H1 (cell line): Measurements from ENCODE around the gene ZFAND4. TPM values are rescaled to one million over a fixed set of nuclear protein-coding genes. Genes with fewer than 3 reads are reported as not detected.

Experiments used
- CTCF ChIA-PET: fragments of 300-600 bp; sonication (Branson Sonifier 250); formaldehyde crosslinking; loops from one replicate; lab custom pipeline; 2021; ENCODE audit not compliant: partially characterized antibody; lab: Charles Lee
- POLR2A ChIA-PET: fragments of 300-600 bp; sonication (Branson Sonifier 250); formaldehyde crosslinking; loops from one replicate; lab custom pipeline; 2021; ENCODE audit warnings: inconsistent platforms; ENCODE audit not compliant: partially characterized antibody; lab: Charles Lee
- DNase-seq, 2 experiments: peaks; one replicate each; pipeline versions ENCODE4 v3.0.0 to v3.0.0-alpha.2; 2010 to 2022; ENCODE audit warnings: low spot score in 2 of 2, low read depth in 1 of 2, mixed read lengths in 1 of 2
- FAIRE-seq: peaks from 2 replicates; lab custom pipeline; 2011; peaks lifted over from hg19 to GRCh38; lab: Jason Lieb, UNC
- H2AFZ ChIP-seq: 2 replicates; pipeline ENCODE4 v1.8.1; 2012; ENCODE audit warnings: low read length, inconsistent platforms
- H2AK5ac ChIP-seq: 2 replicates; pipeline ENCODE4 v1.6.1; 2013; ENCODE audit warnings: low read depth, low read length
- H2BK120ac ChIP-seq: replicated peaks from 2 replicates; pipeline ENCODE3; 2013; ENCODE audit warnings: low read depth, low read length, inconsistent platforms
- H2BK12ac ChIP-seq: 2 replicates; pipeline ENCODE4 v1.6.1; 2013; ENCODE audit warnings: low read depth, low read length
- H2BK15ac ChIP-seq: 2 replicates; pipeline ENCODE4 v1.6.1; 2013; ENCODE audit warnings: low read length
- H2BK20ac ChIP-seq: 2 replicates; pipeline ENCODE4 v1.6.1; 2013; ENCODE audit warnings: low read length
- H2BK5ac ChIP-seq: 2 replicates; pipeline ENCODE4 v1.6.1; 2013; ENCODE audit warnings: low read depth, low read length
- H3K14ac ChIP-seq: 2 replicates; pipeline ENCODE4 v1.6.1; 2013; ENCODE audit warnings: inconsistent platforms; ENCODE audit not compliant: insufficient read length
- H3K18ac ChIP-seq: 2 replicates; pipeline ENCODE4 v1.6.1; 2013; ENCODE audit warnings: low read length; ENCODE audit errors: extremely low read depth
- H3K23ac ChIP-seq: 2 replicates; pipeline ENCODE4 v1.6.1; 2013; ENCODE audit warnings: inconsistent platforms; ENCODE audit not compliant: insufficient read length
- H3K23me2 ChIP-seq: 2 replicates; pipeline ENCODE4 v1.6.1; 2013; ENCODE audit warnings: low read depth, low read length
- H3K27ac ChIP-seq: 2 replicates; pipeline ENCODE4 v1.6.1; 2011; ENCODE audit warnings: low read depth, low read length, inconsistent platforms
- H3K27me3 ChIP-seq, 4 experiments: replicated peaks in 1 of 4; 1 replicate in 1 of 4; 2 replicates in 3 of 4; pipeline versions ENCODE4 v1.6.1 to v1.8.1; 2011 to 2013; ENCODE audit warnings: low read length in 3 of 4, mild to moderate bottlenecking in 3 of 4, inconsistent platforms in 2 of 4, mixed read lengths in 2 of 4, moderate library complexity in 1 of 4; ENCODE audit not compliant: control insufficient read depth in 3 of 4, insufficient read depth in 3 of 4; ENCODE audit errors: extremely low read depth in 1 of 4
- H3K36me3 ChIP-seq, 4 experiments: 2 replicates each; pipeline versions ENCODE4 v1.6.1 to v1.8.1; 2011 to 2013; ENCODE audit warnings: mild to moderate bottlenecking in 4 of 4, low read length in 3 of 4, moderate library complexity in 2 of 4, control low read depth in 1 of 4, inconsistent platforms in 1 of 4; ENCODE audit not compliant: insufficient read depth in 4 of 4, control insufficient read depth in 2 of 4
- H3K4ac ChIP-seq: replicated peaks from 2 replicates; pipeline ENCODE3; 2013; ENCODE audit warnings: low read length, low read depth, mixed read lengths, inconsistent platforms; ENCODE audit not compliant: insufficient read length
- H3K4me1 ChIP-seq, 4 experiments: replicated peaks in 1 of 4; 1 replicate in 1 of 4; 2 replicates in 3 of 4; pipeline versions ENCODE4 v1.6.1 to v1.8.1; 2011 to 2013; ENCODE audit warnings: low read length in 3 of 4, inconsistent platforms in 2 of 4, mixed read lengths in 1 of 4; ENCODE audit not compliant: insufficient read depth in 4 of 4, control insufficient read depth in 3 of 4
- H3K4me2 ChIP-seq, 2 experiments: 2 replicates each; pipeline versions ENCODE4 v1.6.1 to v1.8.1; 2011 to 2013; ENCODE audit warnings: low read depth in 2 of 2, low read length in 2 of 2, control low read depth in 1 of 2, inconsistent platforms in 1 of 2, mild to moderate bottlenecking in 1 of 2; ENCODE audit not compliant: insufficient read depth in 1 of 2
- H3K4me3 ChIP-seq, 4 experiments: fragments of 200-600, 300-600 bp in 1 of 4; sonication (generic), shearing (Covaris generic), sonication (Bioruptor Twin) in 1 of 4; 2 replicates each; pipeline versions ENCODE4 v1.5.1 to v1.8.1; 2011 to 2016; ENCODE audit warnings: low read length in 4 of 4, low read depth in 3 of 4, control low read depth in 2 of 4, inconsistent platforms in 2 of 4, mild to moderate bottlenecking in 2 of 4, mixed read lengths in 1 of 4, moderate library complexity in 1 of 4; ENCODE audit not compliant: insufficient read depth in 2 of 4; ENCODE audit errors: extremely low read depth in 1 of 4
- H3K56ac ChIP-seq: replicated peaks from 2 replicates; pipeline ENCODE3; 2013; ENCODE audit warnings: low read depth, mild to moderate bottlenecking, mixed read lengths, low read length, inconsistent platforms; ENCODE audit not compliant: insufficient read length
- H3K79me1 ChIP-seq: 2 replicates; pipeline ENCODE4 v1.6.1; 2013; ENCODE audit warnings: low read depth, low read length, control low read depth
- H3K79me2 ChIP-seq, 2 experiments: 2 replicates each; pipeline versions ENCODE4 v1.6.1 to v1.8.1; 2012 to 2013; ENCODE audit warnings: low read length in 2 of 2, mild to moderate bottlenecking in 2 of 2, inconsistent platforms in 1 of 2; ENCODE audit not compliant: insufficient read depth in 2 of 2, control insufficient read depth in 1 of 2
- H3K9ac ChIP-seq, 4 experiments: replicated peaks in 1 of 4; 1 replicate in 1 of 4; 2 replicates in 3 of 4; pipeline versions ENCODE4 v1.6.1 to v1.8.1; 2011 to 2013; ENCODE audit warnings: low read depth in 3 of 4, low read length in 3 of 4, control low read depth in 2 of 4, mild to moderate bottlenecking in 2 of 4, moderate library complexity in 2 of 4, inconsistent platforms in 1 of 4; ENCODE audit errors: extremely low read depth in 1 of 4
- H3K9me3 ChIP-seq, 2 experiments: 2 replicates each; pipeline versions ENCODE4 v1.6.1 to v1.8.1; 2012 to 2013; ENCODE audit warnings: mild to moderate bottlenecking in 2 of 2, moderate library complexity in 2 of 2, control low read depth in 1 of 2, inconsistent platforms in 1 of 2, low read depth in 1 of 2, low read length in 1 of 2, mixed read lengths in 1 of 2; ENCODE audit not compliant: insufficient read depth in 2 of 2
- H4K20me1 ChIP-seq, 2 experiments: replicated peaks in 1 of 2; 2 replicates each; pipeline versions ENCODE3 to v1.8.1; 2011 to 2013; ENCODE audit warnings: inconsistent platforms in 2 of 2, low read length in 2 of 2, mild to moderate bottlenecking in 1 of 2; ENCODE audit not compliant: insufficient read depth in 2 of 2, control insufficient read depth in 1 of 2
- H4K5ac ChIP-seq: 2 replicates; pipeline ENCODE4 v1.6.1; 2013; ENCODE audit warnings: low read length, low read depth, mixed read lengths, inconsistent platforms; ENCODE audit not compliant: insufficient read length
- H4K8ac ChIP-seq: 2 replicates; pipeline ENCODE4 v1.8.0; 2013; ENCODE audit warnings: mild to moderate bottlenecking, moderate library complexity, low read length, inconsistent platforms; ENCODE audit not compliant: insufficient read depth; ENCODE audit errors: extremely low read depth
- H4K91ac ChIP-seq: replicated peaks from 2 replicates; pipeline ENCODE3; 2013; ENCODE audit warnings: low read length, mixed read lengths, inconsistent platforms; ENCODE audit not compliant: insufficient read length
- ASH2L ChIP-seq: fragments of 200-600, 300-600 bp; sonication (generic); IDR thresholded peaks from one replicate; pipeline ENCODE4 v1.7.1; 2017; ENCODE audit warnings: low read length
- CTBP2 ChIP-seq: IDR thresholded peaks from 2 replicates; pipeline ENCODE4 v1.7.0; 2011; ENCODE audit warnings: borderline replicate concordance, mild to moderate bottlenecking, moderate library complexity, mixed read lengths, low read length; ENCODE audit not compliant: insufficient read depth, insufficient read length
- EZH2 ChIP-seq: fragments of 200-600 bp; sonication (generic); IDR thresholded peaks from 2 replicates; pipeline ENCODE4 v1.7.1; 2012; ENCODE audit warnings: low read depth, mild to moderate bottlenecking, moderate library complexity, low read length, inconsistent platforms; ENCODE audit not compliant: severe bottlenecking
- FOSL1 ChIP-seq: IDR thresholded peaks from 2 replicates; pipeline ENCODE4 v1.6.1; 2011; ENCODE audit warnings: mild to moderate bottlenecking, low read depth, low read length, moderate library complexity; ENCODE audit not compliant: insufficient read depth
- HDAC2 ChIP-seq, 2 experiments: fragments of 300-600 bp in 1 of 2; sonication (generic) in 1 of 2; IDR thresholded peaks; 2 replicates each; pipeline ENCODE4 v1.6.1; 2011 to 2012; ENCODE audit warnings: low read depth in 2 of 2, low read length in 2 of 2, mild to moderate bottlenecking in 2 of 2, moderate library complexity in 2 of 2, borderline replicate concordance in 1 of 2, inconsistent platforms in 1 of 2
- JUND ChIP-seq: IDR thresholded peaks from 2 replicates; pipeline ENCODE4 v1.6.1; 2011; ENCODE audit warnings: mild to moderate bottlenecking, improper control_type of control experiment, low read length
- RFX5 ChIP-seq: IDR thresholded peaks from 2 replicates; pipeline ENCODE4 v1.6.1; 2011; ENCODE audit warnings: low read depth, low read length, improper control_type of control experiment, borderline replicate concordance
- SAP30 ChIP-seq: fragments of 300-600 bp; sonication (generic); IDR thresholded peaks from 2 replicates; pipeline ENCODE4 v1.7.1; 2012; ENCODE audit warnings: low read length, moderate library complexity, mild to moderate bottlenecking, inconsistent platforms; ENCODE audit not compliant: insufficient read depth, insufficient replicate concordance
- SIN3A ChIP-seq, 2 experiments: IDR thresholded peaks in 1 of 2; conservative IDR thresholded peaks in 1 of 2; 2 replicates each; pipeline ENCODE4 v1.6.1; 2011 to 2012; ENCODE audit warnings: low read length in 2 of 2, improper control_type of control experiment in 1 of 2, low read depth in 1 of 2, mild to moderate bottlenecking in 1 of 2
- TEAD4 ChIP-seq: IDR thresholded peaks from 2 replicates; pipeline ENCODE4 v1.6.1; 2012; ENCODE audit warnings: low read depth, low read length, inconsistent platforms, mixed read lengths
- WGBS, 2 experiments: shearing (Covaris generic) in 1 of 2; methylation state at CpG; one replicate each; pipeline versions ENCODE4 v1.1.6 to v1.1.7; 2013 to 2015; ENCODE audit warnings: low lambda C conversion rate in 2 of 2, mixed read lengths in 2 of 2, inconsistent platforms in 1 of 2, low coverage in 1 of 2, missing lambda C conversion rate in 1 of 2; ENCODE audit not compliant: insufficient replicate concordance in 2 of 2, insufficient coverage in 1 of 2, insufficient read length in 1 of 2; ENCODE audit errors: extremely low coverage in 1 of 2, missing lambda C conversion rate in 1 of 2; 5-methylcytosine and 5-hydroxymethylcytosine counted together
- polyA plus RNA-seq, 7 experiments: library from polyadenylated mRNA; depleted of rRNA in 3 of 7; stranded (reverse) in 5 of 7; unstranded in 2 of 7; fragments of >200 nt in 5 of 7; fragments of 200-250 nt in 2 of 7; gene quantifications; 1 replicate in 5 of 7; 2 replicates in 1 of 7; 4 replicates in 1 of 7; pipeline versions ENCODE4 v1.2.1 to v1.2.3, GENCODE V29; 2011 to 2013; ENCODE audit warnings: missing spikeins in 2 of 7, mixed read lengths in 2 of 7
- total RNA-seq: library from RNA; stranded (reverse); fragmentation: NEBNext Ultra II Directional; extraction: Animal tissue kit (Norgen Biotek cat#: 25700); gene quantifications from 2 replicates; pipeline ENCODE4 v1.2.1, GENCODE V29; 2021
- TF ChIP-seq, protein P1 (sequence below): IDR thresholded peaks from 2 replicates; pipeline ENCODE4 v1.6.1; 2012; ENCODE audit warnings: inconsistent platforms

The ZFAND4 gene
- total and polyA plus RNA-seq, 2 of the 8 experiments (the other 6 are each of a cell fraction or from before 2014, with no cell fraction given) = 2.8 to 17.8 TPM

DNA sequence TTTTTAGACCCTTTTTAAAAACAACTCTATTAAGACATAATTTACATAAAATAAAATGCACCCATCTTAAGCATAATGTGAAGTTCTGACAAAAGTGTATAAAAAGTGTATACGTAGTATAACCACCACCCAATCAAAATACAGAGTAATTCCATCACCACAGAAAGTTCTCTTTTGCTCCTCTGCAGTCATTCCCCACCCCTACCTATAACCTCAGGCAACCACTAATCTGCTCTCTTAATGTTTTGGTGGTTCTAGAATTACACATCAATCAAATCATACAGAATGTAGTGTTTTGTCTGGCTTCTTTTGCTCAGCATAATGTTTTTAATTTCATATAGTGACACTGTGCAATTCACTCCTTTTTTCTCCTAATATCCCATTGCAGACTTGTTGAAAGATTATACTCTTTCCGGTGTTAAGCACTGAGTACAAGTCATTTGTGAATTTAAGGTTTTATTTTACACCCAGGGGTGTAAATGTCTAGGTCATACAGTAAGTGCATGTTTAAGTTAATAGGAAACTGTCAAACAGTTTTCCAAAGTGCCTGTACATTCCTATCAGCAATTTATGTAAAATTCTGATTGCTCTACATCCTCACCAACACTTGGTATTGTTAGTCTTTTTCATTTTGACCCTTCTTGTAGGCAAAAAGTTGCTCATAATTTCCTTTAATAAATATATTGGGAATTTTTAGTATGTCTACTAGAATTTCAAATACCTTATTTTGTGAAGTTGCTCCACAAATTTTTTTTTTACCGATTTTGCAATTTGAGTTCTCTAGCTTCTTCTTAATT is 86.3 kb downstream of the ZFAND4 start:
- no peak overlapping the region for H2BK120ac ChIP-seq
- CTCF ChIA-PET = no interaction called here
- TF ChIP-seq SAP30 (no peak), EZH2 (no peak), CTBP2 (no peak), FOSL1 (no peak), TEAD4 (no peak), ASH2L (no peak), RFX5 (no peak), SIN3A (conservative IDR thresholded peaks at IDR 0.05 in 1 of 2, IDR thresholded peaks at IDR 0.05 in 1 of 2; ENCODE audit: low read depth in 1 of 2, low read length in 2 of 2) (no peak), JUND (no peak), HDAC2 (IDR thresholded peaks at IDR 0.05; ENCODE audit: borderline replicate concordance in 1 of 2, low read depth in 2 of 2, low read length in 2 of 2) (no peak)
- TF ChIP-seq, protein P1, sequence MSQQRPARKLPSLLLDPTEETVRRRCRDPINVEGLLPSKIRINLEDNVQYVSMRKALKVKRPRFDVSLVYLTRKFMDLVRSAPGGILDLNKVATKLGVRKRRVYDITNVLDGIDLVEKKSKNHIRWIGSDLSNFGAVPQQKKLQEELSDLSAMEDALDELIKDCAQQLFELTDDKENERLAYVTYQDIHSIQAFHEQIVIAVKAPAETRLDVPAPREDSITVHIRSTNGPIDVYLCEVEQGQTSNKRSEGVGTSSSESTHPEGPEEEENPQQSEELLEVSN = no peak

More for the DNA sequence above, 86.3 kb downstream of the ZFAND4 start:
- peaks cover 0 to under 1% (median 0%) of the 10 kb centered on the region in 4 experiments; a peak in 1 of 7 replicates for H3K4me1 ChIP-seq
- DNase-seq = no peak
- H2BK15ac ChIP-seq = no peak overlapping the region
- no peak overlapping the region for H3K23ac ChIP-seq
- no peak overlapping the region for H3K9ac ChIP-seq
- peaks cover 0 to 20% of the 10 kb centered on the region in 2 experiments; a peak in 2 of 4 replicates for H3K79me2 ChIP-seq
- no peak overlapping the region for H3K4me3 ChIP-seq
- H3K9me3 ChIP-seq = no peaks in the 10 kb centered on the region
- H2BK12ac ChIP-seq = no peak overlapping the region
- H3K56ac ChIP-seq = no peak overlapping the region
- H3K23me2 ChIP-seq = no peaks in the 10 kb centered on the region
- 93% methylated on average over 3 of the region's 3 CpGs; no CpG with 5 or more reads in 1 of the 2 experiments for WGBS, 2 experiments
- no peaks in the 10 kb centered on the region for H4K20me1 ChIP-seq
- no peak overlapping the region for H3K18ac ChIP-seq
- no peak overlapping the region for H4K5ac ChIP-seq
- H2BK5ac ChIP-seq = no peak overlapping the region
- no peak overlapping the region for H4K91ac ChIP-seq
- H2BK20ac ChIP-seq = no peak overlapping the region
- H3K79me1 ChIP-seq = peaks cover 3% of the 10 kb centered on the region; the same call in 1 of the 2 replicates
- FAIRE-seq = no peak
- POLR2A ChIA-PET = no interaction called here
- no peak overlapping the region for H2AFZ ChIP-seq
- H2AK5ac ChIP-seq = no peak overlapping the region
- no peak overlapping the region for H3K4me2 ChIP-seq
- H3K4ac ChIP-seq = no peak overlapping the region
- H3K14ac ChIP-seq = no peak overlapping the region
- no peak overlapping the region for H4K8ac ChIP-seq
- no peaks in the 10 kb centered on the region for H3K27me3 ChIP-seq
- H3K36me3 ChIP-seq = no peaks in the 10 kb centered on the region
- no peak overlapping the region for H3K27ac ChIP-seq
